HepG2 (cell line): ENCODE results near the gene SIAH2. TPM values are rescaled to one million over a fixed set of nuclear protein-coding genes. Genes with fewer than 3 reads are reported as not detected.

ENCODE experiments used
- FOSL1 ChIP-seq: sonication (generic); formaldehyde crosslinking; IDR thresholded peaks from 2 replicates; pipeline ENCODE4 v1.9.0; 2021; ENCODE audit warnings: missing genetic modification reagents, borderline replicate concordance
- FOXM1 ChIP-seq: sonication (generic); formaldehyde crosslinking; IDR thresholded peaks from 2 replicates; pipeline ENCODE4 v1.5.0; 2020; ENCODE audit warnings: missing genetic modification reagents
- HMG20A ChIP-seq: IDR thresholded peaks from 2 replicates; pipeline ENCODE4 v1.6.1; 2016; ENCODE audit warnings: borderline replicate concordance
- MTA1 ChIP-seq: sonication (generic); formaldehyde crosslinking; IDR thresholded peaks from 2 replicates; pipeline ENCODE4 v1.4.0; 2020; ENCODE audit warnings: missing genetic modification reagents, mild to moderate bottlenecking, borderline replicate concordance
- MXI1 ChIP-seq: IDR thresholded peaks from 3 replicates; pipeline ENCODE4 v1.6.1; 2012; ENCODE audit warnings: low read depth, low read length, inconsistent platforms, borderline replicate concordance
- SRSF4 ChIP-seq: fragments of 200-400 bp; formaldehyde crosslinking; IDR thresholded peaks from one replicate; pipeline ENCODE4 v1.6.1; 2018; ENCODE audit warnings: mild to moderate bottlenecking, low read depth, low read length, moderate library complexity; ENCODE audit not compliant: poor library complexity, severe bottlenecking
- SSRP1 ChIP-seq: IDR thresholded peaks from 2 replicates; pipeline ENCODE4 v1.6.1; 2016; ENCODE audit warnings: control low read depth
- TOPORS ChIP-seq: sonication (generic); formaldehyde crosslinking; IDR thresholded peaks from 2 replicates; pipeline ENCODE4 v1.8.0; 2023; ENCODE audit warnings: mild to moderate bottlenecking, missing genetic modification reagents
- WIZ ChIP-seq: sonication (generic); formaldehyde crosslinking; IDR thresholded peaks from 2 replicates; pipeline ENCODE4 v1.5.1; 2020; ENCODE audit warnings: mild to moderate bottlenecking, missing genetic modification reagents
- XRCC5 ChIP-seq: fragments of 200-400 bp; formaldehyde crosslinking; optimal IDR thresholded peaks from 2 replicates; pipeline ENCODE3; 2017; ENCODE audit warnings: mild to moderate bottlenecking, low read length
- ZFP41 ChIP-seq: sonication (generic); formaldehyde crosslinking; IDR thresholded peaks from 2 replicates; pipeline ENCODE4 v1.4.0; 2020; ENCODE audit warnings: mild to moderate bottlenecking, missing genetic modification reagents, borderline replicate concordance
- ZFP82 ChIP-seq: sonication (generic); formaldehyde crosslinking; IDR thresholded peaks from 2 replicates; pipeline ENCODE4 v1.5.1; 2020; ENCODE audit warnings: mild to moderate bottlenecking, missing genetic modification reagents, borderline replicate concordance
- ZNF350 ChIP-seq: sonication (generic); formaldehyde crosslinking; IDR thresholded peaks from 2 replicates; pipeline ENCODE4 v1.4.0; 2020; ENCODE audit warnings: mild to moderate bottlenecking, low read depth, missing genetic modification reagents, borderline replicate concordance
- ZNF629 ChIP-seq: sonication (generic); formaldehyde crosslinking; conservative IDR thresholded peaks from 2 replicates; pipeline ENCODE4 v1.5.0; 2020; ENCODE audit warnings: missing genetic modification reagents
- polyA plus RNA-seq, 8 experiments: library from polyadenylated mRNA; depleted of rRNA in 3 of 8; stranded (reverse) in 7 of 8; unstranded in 1 of 8; fragments of >200 nt; fragmentation: Illumina TruSeq in 4 of 8; extraction: Trizol in 4 of 8; gene quantifications; 2 replicates each; pipeline versions ENCODE4 v1.2.1 to v1.2.3, GENCODE V29; 2011 to 2016; ENCODE audit warnings: low read depth in 4 of 8, missing spikeins in 1 of 8, mixed read lengths in 1 of 8; ENCODE audit not compliant: insufficient read depth in 1 of 8
- total RNA-seq, 5 experiments: library from RNA; depleted of rRNA; stranded (reverse); fragments of >200 nt; fragmentation: Illumina TruSeq; extraction: Trizol; gene quantifications; 2 replicates each; pipeline ENCODE4 v1.2.3, GENCODE V29; 2016; ENCODE audit warnings: low read depth in 1 of 5
- TF ChIP-seq, protein P1 (sequence below): sonication (generic); formaldehyde crosslinking; IDR thresholded peaks from 2 replicates; pipeline ENCODE4 v1.4.0; 2020; ENCODE audit warnings: missing genetic modification reagents
- TF ChIP-seq, protein P2 (sequence below): sonication (generic); formaldehyde crosslinking; IDR thresholded peaks from 2 replicates; pipeline ENCODE4 v1.5.1; 2020; ENCODE audit warnings: missing genetic modification reagents, mild to moderate bottlenecking, borderline replicate concordance
- TF ChIP-seq, protein P3 (sequence below), 2 experiments: sonication (generic) in 1 of 2; formaldehyde crosslinking in 1 of 2; IDR thresholded peaks; 2 replicates each; pipeline versions ENCODE4 v1.6.1 to v1.9.0; 2014 to 2022; ENCODE audit warnings: antibody characterized with exemption in 1 of 2, borderline replicate concordance in 1 of 2, inconsistent platforms in 1 of 2, low read depth in 1 of 2, missing genetic modification reagents in 1 of 2
- TF ChIP-seq, protein P4 (sequence below): IDR thresholded peaks from 2 replicates; pipeline ENCODE4 v1.6.1; 2016

The SIAH2 gene
- total and polyA plus RNA-seq, 2 of the 13 experiments (the other 11 are each of a cell fraction or from before 2014, with no cell fraction given) = 71.8 to 117 TPM

DNA sequence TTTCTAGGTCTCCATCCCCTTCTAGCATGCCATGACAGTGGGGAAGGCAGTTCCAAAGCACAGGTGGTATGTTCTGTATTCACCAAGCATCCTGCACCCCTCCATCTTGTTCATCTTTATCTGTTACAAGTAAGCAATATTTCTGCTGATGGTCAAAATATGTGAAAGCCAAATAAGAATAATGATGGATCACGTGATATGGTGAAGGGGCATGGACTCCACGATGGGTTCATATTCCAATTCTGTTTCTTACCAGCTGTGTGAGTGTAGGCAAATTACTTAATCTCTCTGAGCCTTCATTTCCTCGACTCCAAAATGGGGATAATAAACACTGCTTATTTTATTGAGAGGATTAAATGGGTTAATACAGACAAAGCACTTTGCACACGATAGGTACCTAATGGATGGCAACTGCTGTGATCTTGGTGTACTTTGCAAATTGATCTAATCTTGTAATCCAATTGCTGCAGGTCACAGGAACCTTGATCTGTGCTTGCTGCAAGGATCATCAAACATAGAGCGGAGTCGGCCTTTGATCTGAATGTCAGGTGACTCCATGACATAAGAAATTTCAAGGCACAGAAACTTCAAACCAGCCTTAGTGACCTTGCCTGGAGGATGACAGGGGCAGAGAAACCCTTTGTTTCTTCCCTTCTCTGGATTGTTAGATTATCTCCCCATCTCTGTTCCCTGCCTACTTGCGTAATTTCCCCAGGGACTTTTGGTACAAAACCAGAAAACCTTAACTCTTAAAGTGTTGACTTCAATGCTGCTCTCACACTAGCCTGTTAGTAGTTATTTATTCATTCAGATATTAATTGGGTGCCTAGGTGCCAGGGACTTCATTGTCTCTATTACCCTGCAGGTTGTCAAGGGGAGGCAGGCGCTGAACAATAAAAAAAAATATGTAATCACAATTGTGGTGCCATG, 25.8 kb downstream of the SIAH2 start (continued):
- TF ChIP-seq, protein P1, sequence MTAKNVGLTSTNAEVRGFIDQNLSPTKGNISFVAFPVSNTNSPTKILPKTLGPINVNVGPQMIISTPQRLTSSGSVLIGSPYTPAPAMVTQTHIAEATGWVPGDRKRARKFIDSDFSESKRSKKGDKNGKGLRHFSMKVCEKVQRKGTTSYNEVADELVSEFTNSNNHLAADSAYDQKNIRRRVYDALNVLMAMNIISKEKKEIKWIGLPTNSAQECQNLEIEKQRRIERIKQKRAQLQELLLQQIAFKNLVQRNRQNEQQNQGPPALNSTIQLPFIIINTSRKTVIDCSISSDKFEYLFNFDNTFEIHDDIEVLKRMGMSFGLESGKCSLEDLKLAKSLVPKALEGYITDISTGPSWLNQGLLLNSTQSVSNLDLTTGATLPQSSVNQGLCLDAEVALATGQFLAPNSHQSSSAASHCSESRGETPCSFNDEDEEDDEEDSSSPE (CRISPR knock-in tag) = no peak
- no peak; the same call in 1 of the 2 replicates for TF ChIP-seq FOSL1
- 0 out of 2 replicates have a peak, but pooled peaks have one; percentile 57 for TF ChIP-seq SSRP1
- no peak for TF ChIP-seq ZFP41 (CRISPR knock-in tag)
- peak; percentile 35 for TF ChIP-seq XRCC5
- TF ChIP-seq TOPORS = no peak
- TF ChIP-seq, protein P2, sequence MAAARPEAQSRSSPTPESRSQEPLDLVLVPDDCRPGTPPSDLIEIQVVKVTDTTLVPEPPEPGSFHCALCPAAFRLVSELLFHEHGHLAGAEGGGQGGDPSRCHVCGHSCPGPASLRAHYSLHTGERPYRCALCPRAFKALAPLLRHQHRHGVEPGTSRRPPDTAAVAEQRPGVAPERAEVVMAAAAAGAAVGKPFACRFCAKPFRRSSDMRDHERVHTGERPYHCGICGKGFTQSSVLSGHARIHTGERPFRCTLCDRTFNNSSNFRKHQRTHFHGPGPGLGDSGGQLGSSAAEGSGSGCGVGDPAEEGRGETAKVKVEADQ = no peak
- no peak for TF ChIP-seq ZFP82 (CRISPR knock-in tag)
- TF ChIP-seq, protein P3, sequence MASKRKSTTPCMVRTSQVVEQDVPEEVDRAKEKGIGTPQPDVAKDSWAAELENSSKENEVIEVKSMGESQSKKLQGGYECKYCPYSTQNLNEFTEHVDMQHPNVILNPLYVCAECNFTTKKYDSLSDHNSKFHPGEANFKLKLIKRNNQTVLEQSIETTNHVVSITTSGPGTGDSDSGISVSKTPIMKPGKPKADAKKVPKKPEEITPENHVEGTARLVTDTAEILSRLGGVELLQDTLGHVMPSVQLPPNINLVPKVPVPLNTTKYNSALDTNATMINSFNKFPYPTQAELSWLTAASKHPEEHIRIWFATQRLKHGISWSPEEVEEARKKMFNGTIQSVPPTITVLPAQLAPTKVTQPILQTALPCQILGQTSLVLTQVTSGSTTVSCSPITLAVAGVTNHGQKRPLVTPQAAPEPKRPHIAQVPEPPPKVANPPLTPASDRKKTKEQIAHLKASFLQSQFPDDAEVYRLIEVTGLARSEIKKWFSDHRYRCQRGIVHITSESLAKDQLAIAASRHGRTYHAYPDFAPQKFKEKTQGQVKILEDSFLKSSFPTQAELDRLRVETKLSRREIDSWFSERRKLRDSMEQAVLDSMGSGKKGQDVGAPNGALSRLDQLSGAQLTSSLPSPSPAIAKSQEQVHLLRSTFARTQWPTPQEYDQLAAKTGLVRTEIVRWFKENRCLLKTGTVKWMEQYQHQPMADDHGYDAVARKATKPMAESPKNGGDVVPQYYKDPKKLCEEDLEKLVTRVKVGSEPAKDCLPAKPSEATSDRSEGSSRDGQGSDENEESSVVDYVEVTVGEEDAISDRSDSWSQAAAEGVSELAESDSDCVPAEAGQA (IDR thresholded peaks at IDR 0.05; ENCODE audit: low read depth) = no peak
- TF ChIP-seq, protein P3 (CRISPR knock-in tag; IDR thresholded peaks at IDR 0.05; ENCODE audit: borderline replicate concordance) = 0 out of 2 replicates have a peak, but pooled peaks have one; percentile 52
- TF ChIP-seq ZNF629 (CRISPR knock-in tag) = peak; percentile 66
- TF ChIP-seq FOXM1 (CRISPR knock-in tag) = no peak
- TF ChIP-seq MTA1 (CRISPR knock-in tag) = no peak; the same call in 1 of the 2 replicates
- TF ChIP-seq ZNF350 = no peak
- peak; percentile 97 for TF ChIP-seq HMG20A (CRISPR knock-in tag)
- 0 out of 2 replicates have a peak, but pooled peaks have one; percentile 54 for TF ChIP-seq WIZ (CRISPR knock-in tag)
- TF ChIP-seq MXI1 = no peak
- TF ChIP-seq SRSF4 = no peak
- TF ChIP-seq, protein P4, sequence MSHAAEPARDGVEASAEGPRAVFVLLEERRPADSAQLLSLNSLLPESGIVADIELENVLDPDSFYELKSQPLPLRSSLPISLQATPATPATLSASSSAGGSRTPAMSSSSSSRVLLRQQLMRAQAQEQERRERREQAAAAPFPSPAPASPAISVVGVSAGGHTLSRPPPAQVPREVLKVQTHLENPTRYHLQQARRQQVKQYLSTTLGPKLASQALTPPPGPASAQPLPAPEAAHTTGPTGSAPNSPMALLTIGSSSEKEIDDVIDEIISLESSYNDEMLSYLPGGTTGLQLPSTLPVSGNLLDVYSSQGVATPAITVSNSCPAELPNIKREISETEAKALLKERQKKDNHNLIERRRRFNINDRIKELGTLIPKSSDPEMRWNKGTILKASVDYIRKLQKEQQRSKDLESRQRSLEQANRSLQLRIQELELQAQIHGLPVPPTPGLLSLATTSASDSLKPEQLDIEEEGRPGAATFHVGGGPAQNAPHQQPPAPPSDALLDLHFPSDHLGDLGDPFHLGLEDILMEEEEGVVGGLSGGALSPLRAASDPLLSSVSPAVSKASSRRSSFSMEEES (CRISPR knock-in tag) = peak; percentile 100
